IMR-90 (cell line): ENCODE data around the gene MGAT5B. TPM values are rescaled to one million over a fixed set of nuclear protein-coding genes. Genes with fewer than 3 reads are reported as not detected.

Experiments used
- ATAC-seq: fragments of 200-7000 bp; cut with Tn5 transposase; 2 replicates; pipeline ENCODE4 v1.9.1; 2020; ENCODE audit warnings: low read depth, mild to moderate bottlenecking, moderate library complexity
- BruUV-seq: library from RNA; stranded (reverse); fragments of 400-500 nt; replicated peaks from 2 replicates; lab custom pipeline; 2021; lab: Mats Ljungman, UMichigan
- CTCF ChIA-PET: fragments of 300-600 bp; formaldehyde crosslinking; extraction: SDS; loops from one replicate; lab custom pipeline; 2021; ENCODE audit warnings: antibody characterized with exemption; lab: Yijun Ruan, JAX
- POLR2A ChIA-PET: fragments of 300-600 bp; sonication (Branson Sonifier 250); formaldehyde crosslinking; loops from one replicate; lab custom pipeline; 2022; ENCODE audit warnings: antibody characterized with exemption; ENCODE audit not compliant: unreplicated experiment; lab: Charles Lee
- DNase-seq: peaks from one replicate; pipeline ENCODE4 v3.0.0; 2013
- H2AFZ ChIP-seq: replicated peaks from 2 replicates; pipeline ENCODE3; 2013; ENCODE audit warnings: low read length, mild to moderate bottlenecking; ENCODE audit not compliant: poor library complexity
- H2AK5ac ChIP-seq: 2 replicates; pipeline ENCODE4 v1.6.1; 2013; ENCODE audit warnings: low read depth, low read length, inconsistent platforms
- H2AK9ac ChIP-seq: replicated peaks from 2 replicates; pipeline ENCODE3; 2013; ENCODE audit warnings: mild to moderate bottlenecking, low read depth, low read length, moderate library complexity; ENCODE audit not compliant: poor library complexity
- H2BK120ac ChIP-seq: 2 replicates; pipeline ENCODE4 v1.6.1; 2013; ENCODE audit warnings: low read depth, low read length, inconsistent platforms
- H2BK15ac ChIP-seq: 3 replicates; pipeline ENCODE4 v1.6.1; 2013; ENCODE audit warnings: low read depth, low read length, inconsistent platforms
- H2BK20ac ChIP-seq: 2 replicates; pipeline ENCODE4 v1.6.1; 2013; ENCODE audit warnings: low read depth, mild to moderate bottlenecking, inconsistent platforms, low read length, moderate library complexity
- H2BK5ac ChIP-seq: 2 replicates; pipeline ENCODE4 v1.6.1; 2013; ENCODE audit warnings: mild to moderate bottlenecking, low read depth, low read length, inconsistent platforms; ENCODE audit not compliant: poor library complexity, severe bottlenecking
- H3K14ac ChIP-seq: replicated peaks from 2 replicates; pipeline ENCODE4 v1.6.1; 2013; ENCODE audit warnings: low read depth, low read length, inconsistent platforms
- H3K18ac ChIP-seq: 2 replicates; pipeline ENCODE4 v1.6.1; 2013; ENCODE audit warnings: low read depth, low read length, control low read depth
- H3K23ac ChIP-seq: 2 replicates; pipeline ENCODE4 v1.6.1; 2013; ENCODE audit warnings: low read depth, low read length, inconsistent platforms
- H3K27ac ChIP-seq: 2 replicates; pipeline ENCODE4 v1.5.1; 2013; ENCODE audit warnings: mild to moderate bottlenecking, control low read depth, low read length; ENCODE audit not compliant: insufficient read depth
- H3K27me3 ChIP-seq: 2 replicates; pipeline ENCODE4 v1.6.1; 2013; ENCODE audit warnings: low read length; ENCODE audit not compliant: control insufficient read depth, insufficient read depth
- H3K36me3 ChIP-seq: 2 replicates; pipeline ENCODE4 v1.6.1; 2013; ENCODE audit warnings: low read length, mixed read lengths; ENCODE audit not compliant: control insufficient read depth, insufficient read depth
- H3K4ac ChIP-seq: 2 replicates; pipeline ENCODE4 v1.6.1; 2013; ENCODE audit warnings: low read depth, low read length, inconsistent platforms
- H3K4me1 ChIP-seq: 2 replicates; pipeline ENCODE4 v1.6.1; 2013; ENCODE audit warnings: low read length, mixed read lengths; ENCODE audit not compliant: control insufficient read depth, insufficient read depth
- H3K4me2 ChIP-seq: 2 replicates; pipeline ENCODE4 v1.6.1; 2013; ENCODE audit warnings: low read depth, mild to moderate bottlenecking, control low read depth, low read length, moderate library complexity
- H3K4me3 ChIP-seq: 2 replicates; pipeline ENCODE4 v1.5.1; 2013; ENCODE audit warnings: low read depth, mild to moderate bottlenecking, control low read depth, low read length, moderate library complexity; ENCODE audit not compliant: insufficient read depth
- H3K56ac ChIP-seq: 2 replicates; pipeline ENCODE4 v1.6.1; 2013; ENCODE audit warnings: low read length, inconsistent platforms; ENCODE audit not compliant: insufficient read depth; ENCODE audit errors: extremely low read depth
- H3K79me1 ChIP-seq, 2 experiments: 2 replicates each; pipeline ENCODE4 v1.6.1; 2013; ENCODE audit warnings: low read length in 2 of 2, inconsistent platforms in 1 of 2, low read depth in 1 of 2
- H3K9ac ChIP-seq: 2 replicates; pipeline ENCODE4 v1.6.1; 2013; ENCODE audit warnings: low read depth, low read length, control low read depth
- H3K9me1 ChIP-seq: 2 replicates; pipeline ENCODE4 v1.6.1; 2013; ENCODE audit warnings: low read length, inconsistent platforms; ENCODE audit not compliant: insufficient read depth
- H3K9me3 ChIP-seq: 2 replicates; pipeline ENCODE4 v1.6.1; 2013; ENCODE audit warnings: low read length; ENCODE audit not compliant: control insufficient read depth, insufficient read depth
- H4K20me1 ChIP-seq: 2 replicates; pipeline ENCODE4 v1.6.1; 2013; ENCODE audit warnings: low read length, inconsistent platforms; ENCODE audit not compliant: insufficient read depth
- H4K5ac ChIP-seq: 2 replicates; pipeline ENCODE4 v1.6.1; 2013; ENCODE audit warnings: mild to moderate bottlenecking, low read depth, low read length, control low read depth
- H4K8ac ChIP-seq, 2 experiments: 2 replicates each; pipeline ENCODE4 v1.6.1; 2013; ENCODE audit warnings: low read depth in 2 of 2, low read length in 2 of 2, control low read depth in 1 of 2, inconsistent platforms in 1 of 2
- H4K91ac ChIP-seq: 2 replicates; pipeline ENCODE4 v1.6.1; 2013; ENCODE audit warnings: low read depth, low read length, inconsistent platforms; ENCODE audit not compliant: insufficient read depth
- BHLHE40 ChIP-seq: fragments of 150-350 bp; IDR thresholded peaks from 2 replicates; pipeline ENCODE4 v1.6.1; 2016; ENCODE audit warnings: mild to moderate bottlenecking, low read depth, low read length
- CEBPB ChIP-seq: IDR thresholded peaks from 2 replicates; pipeline ENCODE4 v1.6.1; 2012; ENCODE audit warnings: low read depth, low read length, improper control_type of control experiment
- CHD1 ChIP-seq: IDR thresholded peaks from 2 replicates; pipeline ENCODE4 v1.6.1; 2012; ENCODE audit warnings: low read depth, low read length, improper control_type of control experiment
- MXI1 ChIP-seq: IDR thresholded peaks from 2 replicates; pipeline ENCODE4 v1.6.1; 2012; ENCODE audit warnings: low read depth, mild to moderate bottlenecking, low read length, moderate library complexity, borderline replicate concordance
- POLR2A ChIP-seq: IDR thresholded peaks from 2 replicates; pipeline ENCODE4 v1.6.1; 2012; ENCODE audit warnings: mild to moderate bottlenecking, low read depth, low read length
- SMC3 ChIP-seq: fragments of 150-350 bp; IDR thresholded peaks from 2 replicates; pipeline ENCODE4 v1.6.1; 2016; ENCODE audit warnings: low read depth, mild to moderate bottlenecking, antibody characterized with exemption, low read length, moderate library complexity
- whole genome bisulfite sequencing, 2 experiments: methylation state at CpG; one replicate each; pipeline versions ENCODE4 v1.1.5 to v1.1.7; 2013; ENCODE audit warnings: missing lambda C conversion rate in 2 of 2; ENCODE audit not compliant: insufficient read length in 1 of 2; ENCODE audit errors: extremely low coverage in 2 of 2; 5-methylcytosine and 5-hydroxymethylcytosine counted together
- dilution Hi-C: fragments of 300-500 bp; cut with HindIII; formaldehyde crosslinking; loops from one replicate; pipeline ENCODE4 v1.14.3; 2018; ENCODE audit warnings: low sequenced_read_pairs; ENCODE audit not compliant: unreplicated experiment
- in situ Hi-C: fragments of 300-500 bp; cut with MboI; formaldehyde crosslinking; loops from 3 replicates; pipeline ENCODE4 v1.14.3; 2019; ENCODE audit warnings: low sequenced_read_pairs, inconsistent platforms, mixed read lengths
- intact Hi-C: fragments of 100-400 bp; cut with micrococcal nuclease; formaldehyde crosslinking; loops from 2 replicates; pipeline ENCODE4 v1.10.0; 2022
- polyA plus RNA-seq, 3 experiments: library from polyadenylated mRNA; depleted of rRNA; stranded (reverse); fragments of >200 nt; gene quantifications; 2 replicates each; pipeline ENCODE4 v1.2.3, GENCODE V29; 2012; ENCODE audit warnings: low replicate concordance in 1 of 3
- total RNA-seq: library from RNA; depleted of rRNA; stranded (reverse); fragments of >200 nt; gene quantifications from 2 replicates; pipeline ENCODE4 v1.2.3, GENCODE V29; 2012
- TF ChIP-seq, protein P1 (sequence below): fragments of 150-350 bp; IDR thresholded peaks from 2 replicates; pipeline ENCODE4 v1.6.1; 2016; ENCODE audit warnings: low read depth, mild to moderate bottlenecking, low read length, moderate library complexity, borderline replicate concordance
- TF ChIP-seq, protein P2 (sequence below): conservative IDR thresholded peaks from 2 replicates; pipeline ENCODE4 v1.5.1; 2012; ENCODE audit warnings: mild to moderate bottlenecking, low read depth, low read length, improper control_type of control experiment

The MGAT5B gene
- total and polyA plus RNA-seq, 2 of the 4 experiments (the other 2 are of a cell fraction): 0.54 to 2.0 TPM

DNA sequence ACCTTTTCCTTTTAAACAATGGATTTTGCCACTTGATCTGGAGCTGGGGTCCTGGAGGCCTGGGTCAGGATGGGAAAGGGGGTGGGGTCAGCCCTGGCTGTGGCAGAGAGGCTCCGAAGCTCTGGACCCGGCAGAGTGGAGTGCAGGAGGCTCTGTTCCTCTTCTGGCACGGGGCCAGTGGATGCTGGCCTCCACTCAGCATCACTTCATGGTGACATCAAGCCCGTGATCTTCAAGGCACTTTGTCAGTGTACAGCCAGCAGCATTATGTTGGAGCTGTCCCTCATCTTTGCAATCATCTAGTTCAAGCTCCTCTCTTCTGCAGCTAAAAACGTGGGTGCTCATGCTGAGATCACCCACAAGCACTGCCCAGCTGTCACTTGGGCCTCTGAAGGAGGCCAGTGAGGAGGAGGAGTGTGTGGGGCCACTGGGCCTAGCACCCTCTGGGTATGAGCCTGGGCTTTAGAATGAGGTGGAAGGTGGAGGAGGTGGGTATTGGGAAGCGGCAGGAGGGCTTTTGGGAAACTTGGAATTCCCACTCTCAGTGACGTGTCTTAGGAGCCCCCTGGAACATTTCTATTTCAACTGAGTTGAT, 45.9 kb upstream of the MGAT5B start:
- no peak for ATAC-seq
- WGBS, 2 experiments: 60% methylated on average over 1 of the region's 7 CpGs; no CpG with 5 or more reads in 1 of the 2 experiments
- Histone ChIP-seq H2BK20ac (no peak overlapping the region), H3K14ac (no peak overlapping the region), H3K9ac (no peak overlapping the region), H3K18ac (no peak overlapping the region), H4K20me1 (no peaks in the 10 kb centered on the region), H2AK5ac (no peak overlapping the region), H3K4me3 (no peak overlapping the region), H3K9me1 (no peaks in the 10 kb centered on the region), H4K5ac (no peak overlapping the region), H2AK9ac (no peak overlapping the region), H3K23ac (no peak overlapping the region), H4K8ac (no peak overlapping the region), H2AFZ (no peak overlapping the region), H3K79me1 (no peaks in the 10 kb centered on the region), H3K9me3 (no peaks in the 10 kb centered on the region), H2BK5ac (no peak overlapping the region), H3K4ac (no peak overlapping the region), H3K36me3 (no peaks in the 10 kb centered on the region), H2BK120ac (no peak overlapping the region), H4K91ac (no peak overlapping the region), H3K4me1 (no peaks in the 10 kb centered on the region), H3K4me2 (no peak overlapping the region), H2BK15ac (no peak overlapping the region), H3K27me3 (peaks cover 28% of the 10 kb centered on the region), H3K27ac (no peak overlapping the region), H3K56ac (no peak overlapping the region)
- in situ Hi-C loops (no loop called here), intact Hi-C loops (no loop called here), dilution Hi-C loops (no loop called here)
- no peak for DNase-seq
- POLR2A ChIA-PET: interaction anchor here (0.6 kb wide), 1 partner anchor 313 kb away, joined by 4 read pairs; no protein-coding TSS in a partner anchor
- TF ChIP-seq POLR2A: no peak
- no peak for TF ChIP-seq SMC3
- TF ChIP-seq, protein P1, sequence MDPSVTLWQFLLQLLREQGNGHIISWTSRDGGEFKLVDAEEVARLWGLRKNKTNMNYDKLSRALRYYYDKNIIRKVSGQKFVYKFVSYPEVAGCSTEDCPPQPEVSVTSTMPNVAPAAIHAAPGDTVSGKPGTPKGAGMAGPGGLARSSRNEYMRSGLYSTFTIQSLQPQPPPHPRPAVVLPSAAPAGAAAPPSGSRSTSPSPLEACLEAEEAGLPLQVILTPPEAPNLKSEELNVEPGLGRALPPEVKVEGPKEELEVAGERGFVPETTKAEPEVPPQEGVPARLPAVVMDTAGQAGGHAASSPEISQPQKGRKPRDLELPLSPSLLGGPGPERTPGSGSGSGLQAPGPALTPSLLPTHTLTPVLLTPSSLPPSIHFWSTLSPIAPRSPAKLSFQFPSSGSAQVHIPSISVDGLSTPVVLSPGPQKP: no peak
- TF ChIP-seq CEBPB: no peak
- TF ChIP-seq BHLHE40: no peak
- TF ChIP-seq CHD1: no peak
- TF ChIP-seq MXI1: no peak
- TF ChIP-seq, protein P2, sequence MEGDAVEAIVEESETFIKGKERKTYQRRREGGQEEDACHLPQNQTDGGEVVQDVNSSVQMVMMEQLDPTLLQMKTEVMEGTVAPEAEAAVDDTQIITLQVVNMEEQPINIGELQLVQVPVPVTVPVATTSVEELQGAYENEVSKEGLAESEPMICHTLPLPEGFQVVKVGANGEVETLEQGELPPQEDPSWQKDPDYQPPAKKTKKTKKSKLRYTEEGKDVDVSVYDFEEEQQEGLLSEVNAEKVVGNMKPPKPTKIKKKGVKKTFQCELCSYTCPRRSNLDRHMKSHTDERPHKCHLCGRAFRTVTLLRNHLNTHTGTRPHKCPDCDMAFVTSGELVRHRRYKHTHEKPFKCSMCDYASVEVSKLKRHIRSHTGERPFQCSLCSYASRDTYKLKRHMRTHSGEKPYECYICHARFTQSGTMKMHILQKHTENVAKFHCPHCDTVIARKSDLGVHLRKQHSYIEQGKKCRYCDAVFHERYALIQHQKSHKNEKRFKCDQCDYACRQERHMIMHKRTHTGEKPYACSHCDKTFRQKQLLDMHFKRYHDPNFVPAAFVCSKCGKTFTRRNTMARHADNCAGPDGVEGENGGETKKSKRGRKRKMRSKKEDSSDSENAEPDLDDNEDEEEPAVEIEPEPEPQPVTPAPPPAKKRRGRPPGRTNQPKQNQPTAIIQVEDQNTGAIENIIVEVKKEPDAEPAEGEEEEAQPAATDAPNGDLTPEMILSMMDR: no peak
- CTCF ChIA-PET: no interaction called here
- BruUV-seq: no TSS peak
